PFSK-1 (cell line): ENCODE measurements around the gene AFAP1L2.

ENCODE experiments used
- FOXP2 ChIP-seq: optimal IDR thresholded peaks from 2 replicates; pipeline ENCODE3; 2011; ENCODE audit warnings: borderline replicate concordance, control low read depth, inconsistent platforms; ENCODE audit not compliant: insufficient read depth; ENCODE audit errors: extremely low read length, extremely low read depth
- POLR2AphosphoS5 ChIP-seq: IDR thresholded peaks from 2 replicates; pipeline ENCODE4 v1.6.1; 2012; ENCODE audit warnings: low read depth, mild to moderate bottlenecking, control low read depth, low read length, moderate library complexity
- SIN3A ChIP-seq: IDR thresholded peaks from 2 replicates; pipeline ENCODE4 v1.6.1; 2012; ENCODE audit warnings: mild to moderate bottlenecking, low read length, moderate library complexity, borderline replicate concordance; ENCODE audit not compliant: insufficient read depth
- TAF1 ChIP-seq: IDR thresholded peaks from 2 replicates; pipeline ENCODE4 v1.6.1; 2012; ENCODE audit warnings: low read length, control low read depth, borderline replicate concordance; ENCODE audit not compliant: insufficient read depth
- TF ChIP-seq, protein P1 (sequence below), 2 experiments: IDR thresholded peaks; 2 replicates each; pipeline versions ENCODE4 v1.6.1 to v1.8.0; 2011 to 2012; ENCODE audit warnings: low read depth in 2 of 2, low read length in 2 of 2, control low read depth in 1 of 2, inconsistent platforms in 1 of 2, mild to moderate bottlenecking in 1 of 2, moderate library complexity in 1 of 2; ENCODE audit not compliant: insufficient read depth in 1 of 2

AFAP1L2 gene

GRCh38 chr10:114408968-114409444, 4.7 kb upstream of the AFAP1L2 start:
- TF ChIP-seq TAF1 (no peak), FOXP2 (no peak), POLR2AphosphoS5 (no peak), SIN3A (no peak)
- TF ChIP-seq, protein P1, sequence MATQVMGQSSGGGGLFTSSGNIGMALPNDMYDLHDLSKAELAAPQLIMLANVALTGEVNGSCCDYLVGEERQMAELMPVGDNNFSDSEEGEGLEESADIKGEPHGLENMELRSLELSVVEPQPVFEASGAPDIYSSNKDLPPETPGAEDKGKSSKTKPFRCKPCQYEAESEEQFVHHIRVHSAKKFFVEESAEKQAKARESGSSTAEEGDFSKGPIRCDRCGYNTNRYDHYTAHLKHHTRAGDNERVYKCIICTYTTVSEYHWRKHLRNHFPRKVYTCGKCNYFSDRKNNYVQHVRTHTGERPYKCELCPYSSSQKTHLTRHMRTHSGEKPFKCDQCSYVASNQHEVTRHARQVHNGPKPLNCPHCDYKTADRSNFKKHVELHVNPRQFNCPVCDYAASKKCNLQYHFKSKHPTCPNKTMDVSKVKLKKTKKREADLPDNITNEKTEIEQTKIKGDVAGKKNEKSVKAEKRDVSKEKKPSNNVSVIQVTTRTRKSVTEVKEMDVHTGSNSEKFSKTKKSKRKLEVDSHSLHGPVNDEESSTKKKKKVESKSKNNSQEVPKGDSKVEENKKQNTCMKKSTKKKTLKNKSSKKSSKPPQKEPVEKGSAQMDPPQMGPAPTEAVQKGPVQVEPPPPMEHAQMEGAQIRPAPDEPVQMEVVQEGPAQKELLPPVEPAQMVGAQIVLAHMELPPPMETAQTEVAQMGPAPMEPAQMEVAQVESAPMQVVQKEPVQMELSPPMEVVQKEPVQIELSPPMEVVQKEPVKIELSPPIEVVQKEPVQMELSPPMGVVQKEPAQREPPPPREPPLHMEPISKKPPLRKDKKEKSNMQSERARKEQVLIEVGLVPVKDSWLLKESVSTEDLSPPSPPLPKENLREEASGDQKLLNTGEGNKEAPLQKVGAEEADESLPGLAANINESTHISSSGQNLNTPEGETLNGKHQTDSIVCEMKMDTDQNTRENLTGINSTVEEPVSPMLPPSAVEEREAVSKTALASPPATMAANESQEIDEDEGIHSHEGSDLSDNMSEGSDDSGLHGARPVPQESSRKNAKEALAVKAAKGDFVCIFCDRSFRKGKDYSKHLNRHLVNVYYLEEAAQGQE (IDR thresholded peaks at IDR 0.05; ENCODE audit: insufficient read depth in 1 of 2, low read depth in 2 of 2, low read length in 2 of 2): no peak

DNA sequence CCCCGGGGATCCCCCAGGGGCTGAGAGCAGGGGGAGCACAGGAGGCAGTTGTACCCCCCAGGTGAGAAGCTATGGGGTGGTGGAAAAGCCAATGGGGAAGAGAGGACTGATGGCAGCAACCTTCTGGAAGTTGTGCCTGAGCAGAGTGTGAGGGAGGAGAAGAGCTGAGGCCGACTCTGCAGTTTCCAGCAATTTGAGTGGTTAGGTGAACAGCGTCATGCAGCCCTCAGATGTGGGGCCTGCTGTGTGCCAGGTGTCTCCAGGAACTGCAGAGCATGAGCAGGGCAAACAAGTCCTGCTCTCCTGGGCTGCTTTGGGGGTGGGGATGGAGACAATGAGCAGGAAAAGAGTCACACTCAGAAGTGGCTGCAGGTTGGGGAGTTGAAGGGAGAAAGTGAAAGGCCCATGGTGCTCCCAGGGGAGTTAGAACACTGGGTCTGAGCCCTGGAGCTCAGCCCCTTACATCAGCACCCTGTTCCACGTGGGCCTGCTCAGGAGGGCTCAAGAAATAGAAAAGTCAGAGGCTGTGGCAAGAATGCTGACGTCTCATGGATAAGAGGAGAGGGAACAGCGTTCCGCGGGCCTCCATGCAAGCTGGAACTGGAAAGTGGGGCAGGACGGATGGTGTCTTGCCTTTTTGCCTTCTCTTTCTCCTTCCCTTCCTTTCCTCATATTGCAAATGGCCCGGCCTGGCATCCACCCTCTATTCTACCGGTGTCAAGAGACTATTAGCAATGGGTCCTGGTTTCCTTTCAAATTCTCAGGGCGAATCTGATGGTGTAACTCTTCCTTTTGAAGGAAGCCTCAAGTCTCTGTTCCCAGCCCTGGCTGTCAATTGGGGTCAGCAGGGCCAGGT, 4.0 kb upstream of the AFAP1L2 start:
- TF ChIP-seq POLR2AphosphoS5: no peak
- TF ChIP-seq FOXP2: no peak

DNA sequence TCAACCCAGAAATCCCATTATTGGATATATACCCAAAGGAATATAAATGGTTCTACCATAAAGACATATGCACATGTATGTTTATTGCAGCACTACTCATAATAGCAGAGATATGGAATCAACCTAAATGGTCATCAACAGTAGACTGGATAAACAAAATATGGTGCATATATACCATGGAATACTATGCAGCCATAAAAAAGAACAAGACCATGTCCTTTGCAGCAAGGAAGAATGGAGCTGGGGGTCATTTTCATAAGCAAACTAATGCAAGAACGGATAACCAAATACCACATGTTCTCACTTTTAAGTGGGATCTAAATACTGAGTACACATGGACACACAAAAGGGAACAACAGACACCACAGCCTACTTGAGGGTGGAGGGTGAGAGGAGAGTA, 2.2 kb upstream of the AFAP1L2 start:
- TF ChIP-seq, protein P1 (IDR thresholded peaks at IDR 0.05; ENCODE audit: insufficient read depth in 1 of 2, low read depth in 2 of 2, low read length in 2 of 2): no peak
- no peak for TF ChIP-seq TAF1
- TF ChIP-seq FOXP2: no peak
- no peak for TF ChIP-seq POLR2AphosphoS5
- TF ChIP-seq SIN3A: no peak

- TF ChIP-seq FOXP2: no peak
- no peak for TF ChIP-seq TAF1
- TF ChIP-seq, protein P1 (IDR thresholded peaks at IDR 0.05; ENCODE audit: insufficient read depth in 1 of 2, low read depth in 2 of 2, low read length in 2 of 2): no peak
- no peak for TF ChIP-seq POLR2AphosphoS5
- no peak for TF ChIP-seq SIN3A
These were observed 679 bp upstream of the AFAP1L2 start for GRCh38 chr10:114405011-114405350.

DNA sequence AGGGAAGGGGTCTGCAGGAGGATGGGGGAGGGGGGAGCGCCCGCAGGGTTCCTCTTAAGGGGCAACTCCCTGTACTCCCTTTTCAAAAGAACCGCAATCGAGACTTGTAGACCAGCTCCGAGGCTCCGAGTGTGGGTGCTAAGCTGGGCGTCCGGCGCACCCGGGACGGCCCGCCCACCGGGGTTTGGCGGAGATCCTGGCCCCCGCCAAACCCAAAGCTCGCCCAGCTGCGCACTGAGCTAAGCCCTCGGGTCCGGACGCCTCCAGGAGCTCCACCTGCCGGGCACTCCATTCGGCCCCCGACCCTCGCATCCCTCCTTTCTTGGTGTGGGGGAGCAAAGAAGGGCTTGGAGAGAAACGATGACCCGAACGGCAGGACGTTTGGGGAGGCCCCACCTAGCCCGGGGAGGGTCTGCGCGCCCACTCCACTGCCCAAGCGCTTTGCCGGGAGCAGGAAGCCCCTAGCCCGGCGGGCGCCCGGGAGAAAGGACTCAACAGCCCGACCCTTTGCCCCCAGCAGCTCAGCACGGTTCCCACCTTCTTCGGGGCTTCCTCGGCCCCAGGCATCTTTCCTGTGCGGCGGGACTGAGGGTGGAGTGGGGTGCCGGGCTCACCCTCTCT, 651 bp downstream of the AFAP1L2 start:
- TF ChIP-seq, protein P1 (IDR thresholded peaks at IDR 0.05; ENCODE audit: insufficient read depth in 1 of 2, low read depth in 2 of 2, low read length in 2 of 2): no peak
- TF ChIP-seq FOXP2 (no peak), TAF1 (no peak), POLR2AphosphoS5 (no peak), SIN3A (no peak)
